NCI-H146 treated with DMSO at 0.1 percent for 48 hours (cell line): ENCODE measurements around the gene SIRPA.

Source experiments
- DNase-seq: peaks from one replicate; lab custom pipeline; 2025; ENCODE audit not compliant: unreplicated experiment; lab: John Stamatoyannopoulos, UW

Gene SIRPA

DNA sequence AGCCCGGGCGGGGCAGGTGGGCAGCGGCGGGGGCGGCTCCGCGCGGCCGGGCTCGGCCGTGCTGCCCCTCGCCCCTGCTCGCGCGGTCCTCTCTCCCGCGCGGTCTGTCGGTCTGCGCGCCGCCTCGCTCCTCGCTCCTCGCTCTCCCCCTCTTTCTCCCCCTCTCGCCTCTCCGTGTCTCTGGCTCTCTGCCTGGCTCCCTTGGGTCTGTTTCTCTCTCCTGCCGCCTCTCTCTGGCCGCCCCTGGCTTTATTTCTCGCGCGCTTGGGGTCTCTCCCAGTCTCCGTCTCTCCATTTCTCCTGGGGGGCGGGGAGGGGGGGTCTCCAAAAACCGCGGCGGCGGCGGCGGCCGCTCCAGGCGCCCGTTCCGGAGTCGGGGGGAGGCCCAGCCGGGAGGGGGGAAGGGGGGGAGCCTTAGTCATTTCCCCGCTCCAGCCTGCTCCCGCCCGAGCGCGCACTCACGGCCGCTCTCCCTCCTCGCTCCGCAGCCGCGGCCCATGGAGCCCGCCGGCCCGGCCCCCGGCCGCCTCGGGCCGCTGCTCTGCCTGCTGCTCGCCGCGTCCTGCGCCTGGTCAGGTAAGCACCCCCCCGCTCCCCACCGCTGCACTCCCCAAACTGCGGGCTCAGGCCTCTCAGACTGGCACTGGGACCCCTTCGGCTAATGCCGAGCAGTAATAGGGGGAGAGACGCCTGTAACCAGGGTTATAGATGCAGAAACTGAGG, at the start of gene SIRPA:
Gene SIRPA, plus strand, starts transcription at position 457 of the 723 bp plus-strand sequence. Its CDS starts 41 bp downstream, at position 498.
- no peak for DNase-seq

DNA sequence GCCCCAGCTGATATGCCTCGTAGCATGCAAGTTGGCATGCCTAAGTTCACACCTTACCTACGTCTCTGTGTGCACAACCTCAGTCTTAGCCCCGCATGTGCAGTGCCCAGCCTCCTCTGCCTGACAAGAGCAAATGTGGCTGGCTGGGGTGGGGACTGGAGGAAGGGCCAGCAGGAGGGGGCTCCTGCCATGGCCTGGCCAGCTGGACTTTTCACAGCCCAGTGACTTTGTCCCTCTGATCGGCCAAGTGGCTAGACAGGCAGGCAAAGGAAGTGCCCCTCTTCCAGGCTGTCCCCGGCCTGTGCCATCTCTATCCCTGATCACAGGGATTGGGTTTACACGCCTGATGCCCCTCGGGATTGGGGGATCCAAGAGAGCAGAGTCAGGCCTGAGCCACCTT, 49.5 kb upstream of the SIRPA start:
- no peak for DNase-seq

DNA sequence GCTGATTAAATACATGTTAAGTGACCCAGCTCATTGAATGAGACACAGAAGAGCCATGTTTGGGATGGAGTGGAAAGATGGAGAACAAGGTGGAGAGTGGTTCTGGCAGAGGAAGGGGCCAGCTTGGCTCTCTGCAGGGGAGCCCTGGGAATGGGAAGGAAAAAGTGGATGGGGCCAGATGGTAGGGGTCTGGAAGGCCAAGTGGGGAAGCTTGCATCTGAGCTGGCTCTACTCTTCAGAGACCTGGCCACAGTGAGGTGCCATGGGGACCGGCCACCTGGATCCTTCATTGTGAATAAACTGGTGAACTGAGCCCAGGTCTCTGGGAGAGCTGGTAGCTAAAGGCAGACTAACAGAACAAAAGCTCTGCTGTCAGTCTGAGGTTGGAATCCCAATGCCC, 48.9 kb upstream of the SIRPA start:
- no peak for DNase-seq

DNA sequence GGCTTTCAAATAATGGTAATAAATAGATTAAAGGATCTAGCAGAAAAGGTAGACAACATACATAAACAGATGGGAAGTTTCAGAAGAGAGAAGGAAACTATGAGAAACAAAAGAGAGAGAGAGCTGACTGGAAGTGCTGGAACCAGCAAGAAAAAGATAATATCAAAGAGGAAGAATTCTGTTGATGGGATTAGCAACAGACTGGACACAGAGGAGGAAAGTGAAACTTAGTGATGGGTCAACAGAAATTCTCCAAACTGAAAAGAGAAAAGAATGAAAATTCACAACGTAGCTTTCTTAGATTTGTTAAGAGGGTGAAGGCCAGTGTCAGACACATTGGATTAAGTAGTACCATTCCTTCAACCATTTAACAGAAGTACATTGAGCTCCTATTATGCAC, 48.3 kb upstream of the SIRPA start:
- DNase-seq, result no peak

DNA sequence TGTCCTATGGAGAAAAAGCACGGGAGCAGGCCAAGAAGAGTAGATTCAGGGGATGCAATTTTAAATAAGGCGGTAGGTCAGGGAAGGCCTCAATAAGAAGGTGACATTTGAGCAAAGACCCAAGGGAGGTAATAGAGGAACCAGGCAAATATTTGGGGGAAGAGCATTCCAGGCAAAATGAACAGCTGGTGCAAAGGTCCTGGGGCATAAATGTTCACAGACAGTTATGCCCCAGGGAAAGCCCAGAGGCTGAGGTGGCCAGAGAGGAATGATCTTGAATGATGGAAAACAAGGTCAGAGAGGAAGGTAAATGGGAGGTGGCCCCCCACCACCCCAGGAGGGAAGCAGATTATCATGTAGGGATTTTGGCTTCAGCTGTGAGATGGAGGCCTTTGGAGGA, 47.4 kb upstream of the SIRPA start:
- no peak for DNase-seq

DNA sequence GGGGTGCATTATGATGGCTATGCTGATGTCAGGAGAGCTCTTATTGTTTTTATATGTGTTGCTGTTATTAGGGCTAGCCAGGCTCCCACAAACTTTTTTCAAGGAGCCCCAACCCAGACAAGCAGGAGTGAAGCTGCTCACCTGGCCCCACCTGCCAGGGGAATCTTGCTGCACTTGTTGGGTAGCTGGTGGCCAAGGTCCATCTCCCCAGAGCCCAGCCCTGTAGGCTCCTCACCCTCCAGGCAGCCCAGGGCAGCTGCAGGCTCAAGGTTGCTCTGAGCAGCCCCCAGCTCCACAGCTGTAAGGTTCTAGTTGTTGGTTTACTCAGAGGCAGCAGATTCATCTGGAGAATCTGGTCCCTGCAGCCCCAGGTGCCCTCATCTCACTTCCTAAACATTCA, 46.8 kb upstream of the SIRPA start:
- DNase-seq, result no peak

DNA sequence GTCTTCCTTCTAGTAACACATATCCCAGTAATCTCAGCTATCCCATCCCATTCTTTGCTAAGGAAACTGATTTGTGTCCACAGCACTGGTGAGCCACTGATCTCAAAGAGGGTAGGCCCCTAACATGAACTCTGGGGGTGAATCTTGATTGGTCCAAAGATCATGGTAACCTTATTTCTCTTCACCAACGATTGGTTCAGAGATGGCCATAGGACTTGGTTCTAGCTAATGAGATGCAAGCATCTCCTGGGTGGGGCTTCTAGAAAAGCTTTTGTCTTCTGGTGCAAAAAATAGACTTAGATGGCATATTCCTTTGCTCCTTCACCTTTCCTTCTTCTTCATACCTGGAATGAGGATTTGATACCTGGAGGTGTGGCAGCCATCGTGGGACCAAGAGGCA, 43.8 kb upstream of the SIRPA start:
- no peak for DNase-seq

DNA sequence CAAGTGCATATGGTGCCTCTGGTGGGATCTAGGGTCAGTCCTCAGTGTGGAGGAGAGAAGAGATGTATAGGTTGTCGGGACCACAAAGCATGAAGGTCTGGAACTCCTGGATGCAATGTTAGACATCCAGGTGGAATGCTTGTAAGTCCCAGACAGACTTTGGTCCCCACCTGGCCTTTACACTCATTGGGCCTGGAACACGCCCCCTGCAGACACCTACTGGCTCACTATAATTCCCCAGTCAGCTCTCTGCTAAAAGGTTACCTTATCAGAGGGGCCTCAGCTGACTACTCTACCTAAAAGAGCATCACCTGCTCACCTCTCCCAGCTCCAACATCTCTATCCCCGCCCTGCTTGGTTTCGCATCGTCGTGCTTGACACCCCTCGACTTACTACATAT, 41.7 kb upstream of the SIRPA start:
- DNase-seq, result no peak

DNA sequence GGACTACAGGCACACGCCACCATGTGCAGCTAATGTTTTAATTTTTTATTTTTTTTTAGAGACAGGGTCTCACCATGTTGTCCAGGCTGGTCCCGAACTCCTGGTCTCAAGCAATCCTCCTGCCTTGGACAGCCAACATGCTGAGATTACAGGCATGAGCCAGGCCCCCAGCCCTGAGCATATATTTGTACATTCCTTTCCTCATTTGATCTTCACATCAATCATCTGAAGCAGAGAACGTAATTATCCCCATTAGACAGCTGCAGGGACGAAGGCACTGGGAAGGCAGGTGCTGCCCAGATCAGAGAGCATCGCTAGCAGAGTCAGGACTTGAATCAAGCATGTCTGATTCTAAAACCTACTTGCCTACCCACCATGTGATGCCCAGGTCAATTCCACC, 41.0 kb upstream of the SIRPA start:
- peak; percentile 3 for DNase-seq

DNA sequence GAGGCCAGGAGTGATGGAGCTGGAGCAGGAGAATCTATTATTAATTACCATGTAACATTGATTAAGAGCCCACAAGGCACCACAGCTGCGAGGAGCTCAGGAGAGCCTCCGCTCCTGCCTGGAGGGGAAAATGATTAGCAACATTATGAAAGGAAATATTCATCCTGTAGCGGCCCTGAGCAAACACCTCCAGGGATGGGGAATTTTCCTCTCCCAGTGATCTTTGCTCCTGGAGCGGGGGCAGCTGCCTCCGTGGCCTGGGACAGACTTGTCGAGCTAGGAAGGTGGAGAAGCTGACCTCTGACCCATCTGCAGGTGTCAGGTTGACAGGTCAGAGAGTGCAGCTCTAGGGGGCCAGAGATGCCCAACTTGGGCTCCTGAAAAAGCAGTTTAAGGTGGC, 40.1 kb upstream of the SIRPA start:
- no peak for DNase-seq

DNA sequence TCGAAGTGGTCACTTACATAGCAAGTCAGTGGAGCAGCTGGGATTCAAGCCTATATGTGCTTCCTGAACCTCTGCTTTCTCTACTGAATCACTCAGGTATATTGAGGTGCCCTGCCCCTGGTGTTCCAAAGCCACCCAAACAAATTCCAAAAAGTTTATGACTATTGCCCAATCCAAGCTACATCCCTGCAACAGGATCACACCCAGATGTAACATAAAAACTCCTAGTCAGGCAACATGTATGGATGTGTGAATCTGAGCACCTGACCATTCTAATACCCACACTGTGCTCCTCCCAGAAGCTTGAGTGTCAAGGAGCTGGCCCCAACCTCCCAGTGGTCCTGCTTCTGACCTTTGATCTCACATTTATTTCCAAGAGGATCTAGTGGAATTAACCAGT, 39.5 kb upstream of the SIRPA start:
- no peak for DNase-seq

DNA sequence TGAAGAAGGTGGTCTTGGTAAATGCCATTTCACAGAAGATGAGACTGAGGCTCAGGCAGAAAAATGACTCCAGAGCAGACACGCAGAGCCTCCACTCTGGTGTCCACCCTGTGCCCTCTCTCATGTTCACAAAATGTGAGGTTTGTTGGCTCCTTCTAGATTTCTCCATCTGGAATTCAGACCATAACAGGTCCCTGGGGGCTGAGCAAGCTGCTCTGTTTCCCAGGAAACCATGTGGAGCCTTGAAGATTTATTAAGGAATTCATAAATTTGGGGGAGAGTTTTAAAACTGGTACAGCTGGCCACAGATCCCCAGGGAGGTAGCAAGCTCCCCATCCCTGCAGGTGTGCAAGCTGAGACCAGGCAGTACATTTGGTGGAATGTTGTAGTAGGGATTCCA, 38.8 kb upstream of the SIRPA start:
- DNase-seq, result no peak

DNA sequence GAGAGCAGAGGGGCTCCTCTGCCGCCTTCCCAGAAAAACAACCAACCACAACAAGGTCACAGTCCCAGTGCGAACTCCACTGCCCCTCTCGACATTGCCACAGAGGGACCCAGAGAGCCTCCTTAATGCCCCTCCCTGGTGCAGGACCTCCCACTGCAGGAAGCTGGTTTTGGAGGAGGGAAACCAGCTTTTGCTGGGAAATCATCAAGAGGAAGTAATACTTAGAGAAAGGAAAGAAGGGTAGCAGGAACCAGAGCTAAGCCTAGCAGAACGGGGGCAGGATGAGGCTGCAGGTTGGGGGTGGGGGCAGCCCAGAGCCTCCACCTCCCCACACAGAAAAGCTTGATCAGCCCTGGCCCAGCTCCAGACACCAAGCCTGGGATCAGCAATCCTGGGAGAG, 37.7 kb upstream of the SIRPA start:
- DNase-seq, result no peak

DNA sequence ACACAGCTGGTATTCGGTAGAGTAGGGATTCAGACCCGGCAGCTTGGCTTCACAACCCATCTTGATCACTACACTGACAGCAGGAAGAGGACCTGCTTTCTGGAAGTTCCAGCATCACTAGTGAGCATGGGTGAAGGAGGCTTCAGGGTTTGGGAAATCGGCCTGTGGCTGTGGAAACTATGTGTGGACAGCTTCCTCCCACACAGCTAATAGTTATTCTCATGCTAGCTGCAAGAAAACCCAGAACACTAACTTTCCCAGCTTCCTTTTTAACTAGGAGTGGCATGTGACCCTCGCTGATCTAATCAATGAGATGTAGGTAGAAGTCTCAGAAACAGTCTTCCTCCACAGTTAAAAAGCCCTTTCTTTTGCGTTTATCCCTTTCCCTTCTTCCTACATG, 36.3 kb upstream of the SIRPA start:
- no peak for DNase-seq

DNA sequence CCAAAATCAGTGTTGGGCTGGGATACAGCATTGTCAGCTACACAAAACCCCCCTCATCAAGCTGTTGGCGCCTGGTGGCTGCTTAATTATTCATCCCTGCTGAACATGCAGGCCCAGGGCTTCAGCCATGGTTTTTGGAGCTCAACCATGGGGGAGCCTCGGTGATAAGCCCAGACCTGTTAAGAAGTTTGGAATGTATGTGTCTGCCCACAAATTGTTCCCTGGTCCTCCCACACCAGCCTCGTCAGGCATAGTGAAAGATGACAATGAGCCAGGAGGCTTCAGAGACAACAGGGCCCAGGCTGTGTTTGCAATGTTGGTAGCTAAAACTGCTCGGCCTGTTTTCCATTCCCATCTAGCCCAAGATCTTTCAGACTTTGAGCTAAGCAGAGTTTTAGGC, 34.8 kb upstream of the SIRPA start:
- no peak for DNase-seq

DNA sequence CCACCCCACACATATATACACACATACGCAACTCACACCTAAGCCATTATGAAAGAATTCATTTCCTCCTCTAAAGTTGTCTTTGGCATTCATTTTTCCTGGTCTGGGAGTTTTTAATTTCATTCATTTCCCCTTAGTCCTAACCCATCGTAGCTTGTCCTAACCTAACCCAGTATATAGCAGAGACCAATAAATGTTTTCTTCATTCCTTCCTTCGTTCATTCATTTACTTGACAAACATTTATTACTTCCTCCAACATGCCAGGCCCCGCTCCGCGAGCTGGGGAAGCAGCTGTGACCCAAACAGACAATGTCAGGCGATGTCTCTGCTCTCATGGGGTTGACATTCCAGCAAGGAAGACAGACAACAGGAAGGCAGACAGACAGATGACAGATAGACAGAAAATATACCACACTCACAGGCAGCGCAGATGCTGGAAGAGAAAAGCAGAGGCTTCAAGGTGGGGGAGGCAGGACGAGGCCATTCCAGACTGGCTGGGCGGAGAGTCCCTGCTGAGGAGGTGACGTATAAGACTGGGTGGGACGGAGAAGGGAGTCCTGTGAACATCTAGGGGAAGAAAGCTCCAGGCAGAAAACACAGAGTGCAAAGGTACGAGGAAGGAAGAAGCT, 33.7 kb upstream of the SIRPA start:
- DNase-seq, result no peak

DNA sequence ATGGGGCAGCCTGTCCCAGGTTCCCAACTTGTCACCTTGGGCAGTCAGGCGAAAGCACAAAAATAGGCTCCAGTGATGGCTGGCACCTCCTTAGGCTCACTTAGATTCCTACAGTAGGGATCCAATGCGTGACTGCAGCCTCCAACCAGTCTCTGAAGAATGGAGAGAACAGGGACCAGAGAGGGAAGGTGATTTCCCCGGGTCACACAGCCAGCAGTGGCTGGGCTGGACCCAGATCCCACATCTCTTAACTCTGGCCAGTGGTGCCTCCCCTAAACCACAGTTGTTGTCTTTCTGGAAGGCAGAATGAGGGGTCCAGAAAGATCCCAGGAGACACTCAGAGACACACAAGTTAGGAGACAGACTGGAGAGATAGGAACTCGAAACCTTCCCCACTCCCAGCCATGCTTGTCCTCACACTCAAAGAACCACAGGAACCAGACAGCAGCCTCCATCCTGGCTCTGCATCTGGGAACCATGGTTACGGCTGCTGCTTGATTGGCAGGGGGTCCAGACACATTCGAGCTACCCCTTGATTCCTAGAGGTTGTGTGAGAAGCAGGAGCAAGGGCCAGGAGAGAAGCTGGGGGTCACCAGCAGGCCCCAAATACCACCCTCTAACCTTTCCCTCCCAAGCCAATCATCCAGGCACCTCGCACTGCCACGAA, 33.1 kb upstream of the SIRPA start:
- no peak for DNase-seq

DNA sequence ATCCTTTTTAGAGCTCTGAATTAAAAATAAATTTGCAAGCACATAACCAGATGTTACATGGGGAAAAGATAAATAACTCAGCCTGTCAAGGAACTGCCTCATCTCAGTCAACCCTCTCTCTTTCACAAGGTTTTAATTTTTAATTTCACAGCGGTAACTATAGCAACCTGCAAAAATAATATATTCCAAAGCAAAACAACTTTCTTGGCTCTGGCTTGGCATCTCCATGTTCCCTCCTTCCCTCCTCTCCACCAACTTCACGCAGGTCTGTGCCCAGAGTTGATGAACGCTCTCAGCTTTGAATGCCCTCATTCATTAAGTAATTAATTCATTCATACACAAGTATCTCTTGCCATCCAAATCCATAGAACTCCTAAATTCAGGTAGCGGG, 32.5 kb upstream of the SIRPA start:
- no peak for DNase-seq

DNA sequence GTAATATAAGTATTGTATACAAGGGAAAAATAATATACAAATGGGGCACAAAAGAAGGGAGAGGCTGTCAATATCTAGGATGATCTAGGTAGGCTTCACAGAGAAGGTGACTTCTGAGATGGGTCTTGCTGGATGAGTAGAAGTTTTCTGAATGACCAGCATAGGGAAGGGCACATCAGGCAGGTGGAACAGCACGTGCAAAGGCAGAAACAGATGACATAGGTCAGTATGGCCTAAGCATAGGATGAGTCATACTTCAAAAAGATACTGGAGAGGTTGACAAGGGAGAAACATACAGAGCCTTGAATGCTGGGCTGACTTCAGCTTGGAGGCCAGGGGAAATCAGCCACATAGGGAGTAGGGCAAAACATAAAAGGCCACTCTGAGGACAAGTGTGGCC, 31.9 kb upstream of the SIRPA start:
- DNase-seq, result no peak

DNA sequence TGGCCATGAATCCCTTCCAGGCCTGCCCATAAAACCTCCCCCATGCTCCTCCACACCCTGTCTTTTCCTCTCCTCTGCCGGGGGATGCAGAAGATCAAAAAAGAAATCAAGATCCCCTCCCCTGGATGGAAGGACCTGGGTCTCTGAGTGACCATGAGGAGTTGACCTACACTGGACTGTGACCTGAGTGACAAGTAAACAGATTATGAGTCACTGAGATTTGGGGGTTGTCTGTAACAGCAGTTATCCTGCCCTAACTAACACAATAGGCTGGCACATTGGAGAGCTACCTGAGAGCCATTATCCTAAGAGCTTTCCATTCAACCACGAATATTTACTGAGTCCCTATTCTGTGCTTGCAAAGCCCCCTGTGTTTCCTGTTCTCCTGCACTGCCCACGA, 28.4 kb upstream of the SIRPA start:
- DNase-seq, result no peak

DNA sequence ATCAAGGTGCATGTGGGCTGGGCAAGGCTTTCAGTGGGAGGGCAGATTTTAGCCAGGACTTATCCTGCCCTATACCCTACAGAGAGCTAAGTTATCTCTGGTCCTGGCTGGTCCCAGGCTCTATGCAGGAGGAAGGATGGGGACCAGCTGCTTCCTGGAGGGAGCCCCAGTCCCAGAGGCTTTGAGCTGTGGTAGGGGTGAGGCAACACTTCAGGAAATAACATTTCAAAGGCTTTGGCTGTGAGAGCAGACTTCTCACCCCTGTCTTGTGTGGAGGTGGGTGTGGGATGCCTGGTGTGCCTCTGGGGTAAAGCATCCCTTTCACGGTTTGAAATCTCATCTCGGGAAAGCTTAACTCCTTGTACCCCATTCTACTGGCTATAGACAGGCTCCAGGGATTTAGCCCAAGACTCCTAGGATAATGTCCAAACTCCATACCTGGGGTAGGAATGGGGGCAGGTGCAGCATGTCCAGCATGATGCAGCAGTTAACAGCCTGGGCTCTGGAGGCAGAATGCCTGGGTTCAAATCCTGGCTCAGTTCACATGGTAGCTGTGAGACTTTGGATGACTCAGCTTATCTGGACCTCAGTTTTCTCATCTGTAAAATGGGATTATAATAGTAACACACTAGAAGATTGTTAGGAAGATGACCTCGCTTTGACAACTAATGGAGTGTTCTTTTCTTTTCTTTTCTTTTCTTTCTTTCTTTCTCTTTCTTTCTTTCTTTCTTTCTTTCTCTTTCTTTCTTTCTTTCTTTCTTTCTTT, 27.5 kb upstream of the SIRPA start:
- no peak for DNase-seq

DNA sequence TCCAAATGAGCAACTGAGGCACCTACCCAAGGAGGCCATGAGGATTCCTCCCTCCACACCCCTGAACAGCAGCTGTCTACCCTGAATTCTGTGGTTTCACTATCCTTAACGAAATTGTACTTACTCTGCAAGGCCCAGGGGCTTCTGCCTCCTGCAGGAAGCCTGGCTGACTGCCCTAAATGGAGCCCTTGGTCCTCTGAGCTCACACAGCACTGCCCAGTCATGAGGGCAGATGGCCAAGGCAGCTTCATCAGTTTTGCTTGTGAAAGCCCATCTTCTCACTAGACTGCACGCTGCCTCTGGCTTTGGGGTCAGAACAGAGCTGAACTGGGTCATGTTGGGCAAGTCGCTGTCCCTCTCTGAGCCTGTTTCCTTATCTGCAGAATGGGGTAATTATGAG, 26.4 kb upstream of the SIRPA start:
- DNase-seq, result no peak
